Stimulated activated naive CD8-positive, alpha-beta T cell treated with anti-CD3 and anti-CD28 coated beads, Interleukin-15, Interleukin-2, amounts not matched to agents 100 U/mL and 50 U/mL, for 24 hours (primary cell): ENCODE measurements around the gene PDZRN3.

Experiments used
- ATAC-seq: fragments of 150-1000 bp; cut with Tn5 transposase; one replicate; pipeline ENCODE4 v1.10.0; 2021
- DNase-seq: peaks from one replicate; pipeline ENCODE4 v3.0.0; 2021

PDZRN3 gene

DNA sequence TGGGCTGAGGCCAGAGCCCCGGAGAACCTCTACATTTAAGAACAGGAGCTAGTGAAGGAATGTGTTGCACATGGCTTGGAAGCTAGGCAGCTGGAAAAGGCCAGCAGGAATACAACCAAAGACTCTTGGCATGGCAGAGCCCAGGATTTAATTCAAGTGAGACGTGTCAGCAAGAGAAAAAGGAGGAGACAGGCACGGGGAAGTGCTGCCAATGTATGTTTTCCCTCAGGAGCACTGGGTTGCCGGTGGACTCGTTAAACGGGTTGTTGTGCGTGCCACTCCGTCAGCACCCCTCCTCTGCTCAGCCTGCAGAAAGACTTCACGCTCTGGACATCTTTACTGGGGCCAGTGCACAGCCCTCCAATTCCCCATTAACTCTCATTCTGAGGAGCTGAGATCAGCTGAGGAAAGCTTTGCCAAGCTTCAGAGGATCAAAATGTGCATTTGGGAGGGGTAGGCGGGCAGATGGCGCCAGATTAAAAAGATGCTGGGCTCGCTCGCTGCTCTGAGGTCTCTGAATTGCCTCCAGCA, 103.7 kb downstream of the PDZRN3 start:
- ATAC-seq (no peak), DNase-seq (no peak)

DNA sequence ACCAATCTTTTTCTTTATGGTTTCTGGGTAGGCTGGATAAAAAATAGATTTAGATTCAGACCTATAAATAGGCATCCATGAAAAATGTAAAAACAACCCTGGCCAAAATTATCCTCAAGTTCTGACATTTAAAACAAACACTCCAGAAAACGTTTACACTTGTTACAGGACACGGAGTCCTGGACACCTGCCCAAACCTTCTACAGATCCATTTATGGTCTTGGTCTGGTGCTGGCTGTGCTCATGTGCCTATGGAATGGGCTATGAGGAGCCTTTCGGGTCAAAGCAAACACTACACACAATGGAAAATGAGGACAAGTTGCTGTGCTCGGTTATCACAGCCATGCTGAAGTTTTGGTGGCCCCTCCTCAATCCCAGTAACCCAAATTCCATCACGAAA, 108.1 kb downstream of the PDZRN3 start:
- DNase-seq (no peak), ATAC-seq (no peak)

DNA sequence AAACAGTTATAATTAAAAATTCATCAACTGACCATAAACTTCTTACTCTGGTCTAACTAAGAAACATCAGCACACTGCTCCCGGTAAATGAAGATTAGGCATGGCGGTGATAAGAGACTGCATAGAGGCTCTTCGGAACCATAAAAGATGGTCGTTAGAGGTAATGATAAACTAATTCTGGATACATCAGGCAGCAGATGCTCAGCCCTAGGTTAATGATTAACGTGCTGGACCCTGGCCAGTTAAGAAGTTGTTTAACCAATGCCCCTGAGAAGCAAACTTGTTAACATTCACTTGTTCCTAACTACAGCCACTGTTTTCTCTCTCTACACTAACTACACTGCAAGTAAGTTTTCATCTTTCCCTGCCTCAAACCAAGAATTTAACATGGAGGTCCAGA, 111.5 kb downstream of the PDZRN3 start:
- ATAC-seq (no peak), DNase-seq (no peak)

DNA sequence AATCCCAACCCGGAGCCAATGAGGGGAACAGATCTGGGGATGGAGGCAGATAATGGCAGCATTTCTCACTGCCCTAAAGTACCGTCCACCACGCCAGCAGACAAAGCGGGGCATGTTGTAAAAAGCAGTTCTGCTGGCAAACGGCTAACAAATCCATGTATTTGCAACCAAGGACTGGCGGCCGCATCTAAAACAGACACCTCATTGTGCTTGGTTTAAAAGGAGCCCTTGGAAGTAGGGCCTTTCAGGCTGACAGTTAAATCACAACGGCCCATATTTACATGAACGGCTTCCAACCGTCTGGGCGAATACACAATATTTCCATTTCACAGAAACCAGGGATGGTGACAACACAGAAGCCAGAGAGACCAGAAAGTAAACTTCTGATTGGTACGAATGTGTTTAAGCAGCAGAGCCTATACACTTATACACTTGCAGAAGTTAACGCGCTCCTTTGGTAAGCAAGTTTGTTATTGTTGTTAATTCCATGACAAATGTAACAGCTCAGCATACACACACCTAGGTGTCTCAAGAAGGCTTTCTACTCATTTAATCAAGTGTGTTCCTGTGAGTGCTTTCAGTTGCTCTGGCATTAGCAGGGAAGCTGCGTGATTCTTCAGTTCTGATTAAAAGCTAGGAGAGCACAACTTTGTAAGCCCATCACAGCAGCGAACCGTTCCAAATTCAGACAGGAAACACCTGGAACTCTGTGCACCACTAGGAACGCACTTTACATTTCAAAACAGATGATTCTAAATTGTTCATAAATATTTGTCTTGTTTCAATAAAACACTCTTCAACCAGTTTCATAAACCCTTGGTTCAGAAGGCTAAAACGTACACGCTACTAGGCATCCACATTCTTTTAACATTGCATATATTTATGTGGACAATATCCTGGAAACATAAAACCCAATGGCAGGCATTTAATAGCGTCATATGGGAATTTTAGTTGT, 112.9 kb downstream of the PDZRN3 start:
- DNase-seq, result no peak
- ATAC-seq, result no peak

DNA sequence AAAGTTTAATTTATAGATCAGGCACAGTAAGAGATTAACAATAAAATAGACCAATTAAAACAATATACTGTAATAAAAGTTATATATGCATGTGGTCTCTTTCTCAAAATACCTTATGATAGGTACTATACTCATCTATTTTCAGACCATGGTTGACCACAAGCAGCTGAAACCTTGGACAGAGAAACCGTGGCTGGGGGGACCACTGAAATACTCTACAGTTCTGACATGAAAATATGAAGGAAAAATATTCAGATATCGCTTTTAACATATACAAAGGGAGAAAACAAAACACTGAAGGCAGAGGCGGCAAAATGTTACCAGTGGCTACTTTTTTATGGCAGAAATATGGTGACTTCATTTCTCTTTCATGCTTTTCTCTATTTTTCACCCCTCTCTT, 114.0 kb downstream of the PDZRN3 start:
- no peak for DNase-seq
- no peak for ATAC-seq

DNA sequence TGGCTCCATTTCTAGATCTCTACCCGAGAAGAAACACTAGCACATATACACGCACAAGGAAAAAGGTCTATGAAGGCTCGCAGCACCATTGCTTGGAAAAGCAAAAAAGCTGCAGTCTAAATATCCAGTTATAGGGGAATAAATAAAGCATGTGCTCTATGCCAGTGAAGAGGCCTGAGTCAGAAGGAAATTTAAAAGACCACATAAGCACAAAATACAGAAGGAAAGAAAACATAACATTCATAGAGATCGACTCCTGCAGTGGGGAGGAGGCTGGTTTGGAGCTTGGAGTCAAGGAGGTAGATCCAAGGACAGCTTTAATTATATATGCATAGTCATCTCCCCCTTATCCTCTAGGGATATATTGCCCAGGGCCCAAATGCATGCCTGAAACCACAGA, 114.4 kb downstream of the PDZRN3 start:
- ATAC-seq, result no peak
- no peak for DNase-seq

DNA sequence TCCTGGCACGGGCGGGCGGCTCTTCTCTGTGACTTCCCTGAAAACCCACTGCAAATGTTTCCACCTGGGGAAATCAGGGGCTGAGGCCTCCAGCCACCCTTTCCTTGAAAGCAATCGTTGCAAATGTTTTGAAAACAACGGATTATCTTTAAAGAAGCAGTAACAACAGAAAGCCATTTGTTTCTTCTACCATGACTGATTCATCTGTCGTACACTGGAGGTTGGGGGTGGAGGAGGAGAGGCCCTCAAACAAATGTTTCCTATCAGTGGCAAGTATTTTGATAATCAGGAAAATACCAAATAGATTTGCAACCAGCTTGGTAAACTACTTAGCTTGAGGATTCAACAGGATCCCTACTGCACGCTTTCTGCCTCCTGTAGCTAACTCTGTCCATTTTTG, 114.9 kb downstream of the PDZRN3 start:
- DNase-seq (no peak), ATAC-seq (no peak)

DNA sequence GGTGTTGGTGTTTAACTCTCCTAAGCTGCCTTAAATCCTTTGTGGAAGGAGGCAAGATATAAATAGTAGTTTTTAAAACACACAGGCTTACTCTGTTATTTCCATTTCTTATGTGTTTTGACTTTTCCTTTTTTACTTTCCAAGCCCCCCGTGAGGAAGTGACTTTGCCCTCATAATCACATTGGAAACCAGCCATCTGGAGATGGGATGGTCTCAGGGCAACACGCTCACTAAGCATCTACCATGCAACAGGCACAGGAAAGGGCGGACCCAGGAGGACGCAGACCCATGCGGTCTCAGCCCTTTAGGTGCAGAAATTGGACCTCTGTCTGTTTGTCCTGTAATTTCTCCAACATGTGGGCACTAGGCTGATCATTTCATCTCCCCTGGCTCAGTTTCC, 115.7 kb downstream of the PDZRN3 start:
- DNase-seq (no peak), ATAC-seq (no peak)

DNA sequence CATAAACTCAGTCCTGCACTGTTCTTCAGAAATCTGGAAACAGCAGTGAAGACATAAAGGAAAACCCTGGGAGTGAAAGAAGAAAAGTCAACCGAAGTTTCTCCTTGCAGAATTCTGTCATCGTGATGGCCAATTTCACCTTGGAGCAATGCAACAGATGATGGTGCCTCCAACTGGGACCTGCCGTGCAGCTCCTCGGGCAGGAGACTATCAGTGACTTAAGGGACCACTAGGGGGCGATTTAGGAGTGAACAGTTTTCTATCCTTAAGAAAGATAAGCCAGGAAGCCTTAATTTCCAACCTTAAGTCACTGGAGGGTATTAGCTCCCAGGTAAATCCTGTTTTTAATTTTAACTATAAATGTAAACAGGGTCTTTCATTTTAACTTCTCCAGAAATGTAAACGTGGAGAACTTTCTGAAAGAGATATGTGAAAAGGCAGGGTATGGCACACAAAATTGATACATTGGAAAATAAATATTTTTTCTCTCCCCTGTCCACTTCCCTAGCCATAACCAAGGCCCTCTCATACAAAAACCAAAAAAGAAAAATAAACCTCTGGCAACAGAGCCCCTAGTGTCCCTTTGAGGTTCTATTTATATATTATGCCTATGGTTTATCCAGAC, 116.3 kb downstream of the PDZRN3 start:
- peak; percentile 35 for DNase-seq
- ATAC-seq, result no peak

DNA sequence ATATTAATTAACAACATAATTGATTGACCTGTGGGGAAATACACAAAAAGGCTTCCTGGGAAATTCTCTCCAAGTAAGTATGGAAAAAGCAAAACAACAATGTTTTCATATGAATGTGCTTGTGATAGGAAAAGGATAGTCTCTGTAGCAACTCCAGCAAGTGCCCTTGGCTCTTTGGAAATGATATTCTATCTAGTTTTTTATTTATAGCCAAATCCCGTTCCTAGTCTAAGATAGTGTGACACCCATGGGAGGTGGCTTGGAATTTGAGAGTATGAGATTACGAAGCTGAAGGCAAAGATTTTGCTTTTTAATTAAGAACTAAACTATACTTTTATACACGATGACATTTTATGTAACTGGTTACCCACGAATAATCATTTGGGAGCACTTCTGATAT, 119.9 kb downstream of the PDZRN3 start:
- ATAC-seq (no peak), DNase-seq (no peak)

DNA sequence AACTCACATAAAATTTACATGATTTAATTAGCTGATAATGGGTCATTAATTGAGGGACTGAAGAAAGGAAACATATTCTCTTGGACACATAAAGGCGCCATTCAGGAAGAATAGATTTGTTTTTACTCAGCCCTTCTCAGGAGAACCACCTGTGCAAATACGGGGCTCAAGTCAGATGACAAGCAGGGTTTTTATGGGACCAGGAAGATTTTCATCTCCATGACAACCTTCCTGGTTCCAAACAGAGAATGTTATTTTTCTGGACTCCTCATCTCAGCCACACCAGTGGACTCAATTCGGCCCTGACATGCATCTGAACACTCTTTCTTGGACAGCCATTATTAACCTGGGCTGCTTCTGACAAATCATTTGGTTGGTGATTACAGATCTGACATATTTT, 120.5 kb downstream of the PDZRN3 start:
- ATAC-seq, result no peak
- no peak for DNase-seq

DNA sequence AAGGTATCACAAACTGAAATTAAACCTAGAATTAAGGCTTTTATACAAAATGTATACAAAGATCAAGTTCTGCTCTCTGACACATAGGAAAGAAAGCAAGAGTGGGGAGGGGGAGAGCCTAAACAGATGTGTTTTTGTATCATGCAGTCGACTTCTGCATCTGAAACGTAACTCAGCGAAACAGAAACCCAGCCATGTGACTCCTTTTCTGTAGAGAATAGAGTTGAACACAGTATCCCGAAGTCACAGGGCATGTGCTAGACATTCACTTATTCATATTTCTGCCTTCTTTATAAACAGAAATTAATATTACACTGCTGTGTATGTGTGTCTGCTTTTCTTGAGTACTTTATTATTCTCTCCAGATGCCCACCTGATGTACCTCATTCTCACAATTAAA, 121.0 kb downstream of the PDZRN3 start:
- ATAC-seq (no peak), DNase-seq (no peak)

DNA sequence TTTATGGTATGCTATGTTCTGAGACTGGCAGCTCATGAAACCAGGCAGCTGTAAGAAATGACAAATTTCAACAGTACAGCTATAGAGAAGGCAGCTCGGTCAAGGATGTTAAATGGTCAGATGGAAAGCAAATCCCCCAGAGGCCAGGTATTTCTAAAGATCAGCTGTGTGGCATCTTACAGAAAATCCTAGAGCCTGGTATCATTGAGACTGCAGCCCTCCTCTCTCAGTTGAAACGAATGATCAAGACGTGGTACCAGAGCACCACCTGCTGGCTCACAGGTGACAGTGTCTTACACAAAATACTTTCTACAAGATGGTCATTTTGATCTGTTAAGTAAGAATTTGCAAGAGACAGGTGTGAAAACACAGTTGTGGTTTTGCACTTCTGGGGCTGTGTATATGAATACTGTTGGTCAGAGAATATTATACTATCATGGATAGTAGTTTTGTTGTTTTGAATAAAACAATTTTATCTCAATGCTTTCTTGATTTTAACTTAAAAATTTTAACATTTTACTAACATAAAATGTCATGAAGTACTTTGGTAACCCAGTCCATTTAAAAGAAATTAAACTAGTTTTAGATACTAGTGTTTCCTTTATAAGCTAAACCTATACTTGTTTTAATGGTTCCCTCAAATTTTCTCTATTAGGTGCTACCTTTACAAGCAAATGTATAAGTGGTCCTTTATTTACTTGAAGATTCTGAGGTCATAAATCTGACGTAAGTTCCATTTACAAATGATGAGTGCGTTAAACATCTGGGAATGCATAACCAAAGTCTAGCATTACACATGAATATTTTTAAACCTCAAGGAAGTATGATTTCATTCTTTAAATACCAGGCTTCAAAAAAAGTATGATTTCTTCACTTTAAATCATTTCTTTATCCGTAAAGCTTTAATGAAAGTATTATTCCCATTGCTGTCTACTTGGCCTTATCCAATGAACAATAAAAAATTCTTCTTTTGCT, 121.8 kb downstream of the PDZRN3 start:
- DNase-seq (peak; percentile 55), ATAC-seq (no peak)

DNA sequence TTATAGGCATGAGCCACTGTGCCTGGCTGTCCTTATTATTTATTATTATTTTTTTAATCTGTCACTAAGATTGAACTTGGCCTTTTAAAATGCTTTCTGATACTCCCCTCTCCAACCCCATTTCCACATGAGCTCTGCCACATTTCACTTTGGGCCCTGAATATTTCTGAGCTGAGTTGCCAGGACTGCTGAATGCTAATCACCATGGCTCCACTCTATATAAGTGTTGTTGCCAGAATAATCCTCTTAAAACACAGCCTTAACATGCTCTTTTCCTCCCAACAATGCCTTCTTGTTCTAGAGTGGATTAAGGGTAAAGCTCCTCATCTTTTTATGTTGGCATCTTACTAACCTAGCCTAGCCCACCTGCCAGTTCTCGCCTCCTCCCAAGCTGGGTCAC, 124.4 kb downstream of the PDZRN3 start:
- ATAC-seq, result no peak

DNA sequence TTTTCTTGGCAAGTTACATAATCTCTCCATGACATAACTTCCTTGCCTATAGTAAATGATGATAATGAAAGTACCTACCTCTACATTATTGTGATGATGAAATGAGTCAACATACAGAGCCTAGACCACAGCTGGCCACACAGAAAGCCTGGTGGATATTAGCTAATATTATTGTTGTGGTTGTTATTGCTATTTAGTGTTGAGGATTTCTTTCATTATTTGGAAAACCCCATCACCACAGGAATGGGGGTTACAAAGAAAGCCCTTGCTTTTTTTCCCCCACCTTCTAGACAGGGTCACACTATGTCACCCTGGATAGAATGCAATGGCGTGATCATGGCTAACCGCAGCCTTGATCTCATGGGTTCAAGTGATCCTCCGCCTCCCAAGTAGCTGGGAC, 125.0 kb downstream of the PDZRN3 start:
- no peak for DNase-seq
- no peak for ATAC-seq

More for the DNA sequence above, 124.4 kb downstream of the PDZRN3 start:
- no peak for DNase-seq

DNA sequence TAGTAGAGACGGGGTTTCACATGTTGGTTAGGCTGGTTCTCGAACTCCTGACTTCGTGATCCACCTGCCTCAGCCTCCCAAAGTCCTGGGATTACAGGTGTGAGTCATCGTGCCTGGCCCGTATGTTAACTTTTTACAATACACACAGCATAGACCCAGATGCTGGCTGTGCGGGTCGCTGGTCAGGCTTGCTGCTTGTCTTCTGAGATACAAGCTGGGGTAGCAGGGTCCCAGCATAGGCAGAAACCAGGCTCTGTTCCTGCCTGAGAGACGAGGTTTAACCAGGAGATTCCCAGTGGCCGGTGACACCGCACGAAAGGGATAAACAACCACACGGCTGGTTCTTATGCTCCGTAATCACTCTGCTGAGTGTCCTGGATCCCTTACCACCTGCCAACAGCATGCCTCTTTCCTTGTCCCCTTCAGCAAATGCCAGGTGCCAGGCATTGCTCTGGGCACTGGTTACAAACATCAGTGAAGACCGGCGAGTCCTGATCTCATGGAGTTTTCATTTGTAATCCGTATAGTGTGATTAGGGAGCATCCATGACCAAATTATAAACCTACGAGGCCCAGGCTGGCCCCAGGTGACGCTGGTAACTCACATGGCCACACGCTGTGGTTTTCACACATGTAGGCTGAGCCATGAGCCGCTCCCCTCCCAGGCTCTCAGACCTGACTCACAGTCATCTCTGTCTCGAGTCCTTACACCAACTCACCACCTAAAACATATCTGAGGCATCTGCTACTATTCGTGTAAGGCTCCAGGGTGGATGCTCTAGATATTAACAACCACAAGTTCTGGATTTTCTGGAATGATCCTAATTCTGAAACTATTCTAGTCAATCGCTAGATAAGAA, 125.7 kb downstream of the PDZRN3 start:
- ATAC-seq, result no peak

DNA sequence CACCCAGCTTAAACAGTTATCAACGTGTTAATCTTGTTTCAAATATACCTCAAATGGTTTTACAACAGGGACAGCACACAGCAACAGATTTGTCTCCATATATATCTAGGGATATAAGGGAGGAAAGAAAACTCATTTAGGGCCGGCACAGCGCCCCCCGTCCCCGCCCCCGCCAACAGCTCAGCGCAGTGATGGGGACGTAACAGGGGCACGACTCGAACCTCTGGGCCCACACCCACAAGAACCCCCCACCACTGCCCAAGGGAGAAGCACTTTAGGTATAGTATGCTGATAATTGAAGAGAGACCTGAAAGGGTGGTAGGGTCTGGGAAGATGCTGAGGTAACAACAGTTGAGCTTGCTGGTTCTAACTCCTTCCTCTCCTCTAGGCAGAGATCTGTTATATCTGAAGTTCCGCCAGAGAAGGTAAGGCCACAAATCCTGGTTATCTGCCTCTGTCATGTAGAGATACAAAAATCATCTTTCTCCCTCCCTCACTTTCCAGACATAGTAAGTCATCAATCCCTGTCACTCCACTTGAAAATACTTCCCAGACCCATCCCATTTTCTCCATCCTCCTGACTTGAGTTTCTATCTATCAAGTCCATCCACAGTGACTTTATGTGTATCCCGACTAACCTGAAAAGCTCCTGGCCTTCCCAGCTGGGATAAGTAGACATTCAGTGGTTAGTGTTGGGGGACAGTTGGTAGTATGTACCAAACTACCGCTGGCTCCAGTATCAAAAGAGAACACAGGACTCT, 126.9 kb downstream of the PDZRN3 start:
- DNase-seq (no peak), ATAC-seq (no peak)

More for the DNA sequence above, 125.7 kb downstream of the PDZRN3 start:
- DNase-seq, result no peak

DNA sequence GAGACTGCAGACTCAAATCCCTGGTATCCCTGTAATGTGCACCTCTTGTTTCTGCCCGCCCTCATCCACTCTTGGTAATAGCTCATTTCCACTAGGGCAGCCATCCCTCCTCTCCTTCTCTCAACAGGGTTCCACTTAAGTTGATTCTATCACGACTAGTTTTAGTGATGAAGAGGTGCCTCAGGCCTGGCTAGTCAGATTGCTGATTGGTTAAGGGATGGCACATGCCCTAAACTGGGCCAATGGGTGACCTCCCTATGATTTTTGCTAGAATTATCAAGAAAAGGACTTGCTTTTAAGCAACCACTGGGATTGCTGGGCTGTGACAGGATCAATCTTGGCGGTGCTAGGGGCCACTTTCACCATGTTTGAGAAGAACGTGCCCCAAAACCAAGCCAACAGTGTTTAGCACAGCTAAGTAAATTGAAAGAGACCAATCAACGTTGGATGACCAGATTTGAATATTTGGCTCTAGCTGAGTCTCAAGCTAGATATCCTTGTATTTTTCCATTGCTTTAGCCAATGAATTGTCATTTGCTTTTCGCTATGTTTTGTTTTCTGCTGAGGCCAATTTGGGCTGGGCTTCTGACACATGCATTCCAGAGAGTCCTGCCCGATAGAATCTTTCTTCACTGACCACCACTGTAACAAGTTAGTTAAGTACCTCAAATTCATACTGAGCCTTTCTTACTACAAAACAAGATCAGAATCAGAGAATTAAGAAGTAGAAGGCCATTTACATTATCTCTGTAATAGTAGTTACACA, 131.0 kb downstream of the PDZRN3 start:
- ATAC-seq (no peak), DNase-seq (no peak)

DNA sequence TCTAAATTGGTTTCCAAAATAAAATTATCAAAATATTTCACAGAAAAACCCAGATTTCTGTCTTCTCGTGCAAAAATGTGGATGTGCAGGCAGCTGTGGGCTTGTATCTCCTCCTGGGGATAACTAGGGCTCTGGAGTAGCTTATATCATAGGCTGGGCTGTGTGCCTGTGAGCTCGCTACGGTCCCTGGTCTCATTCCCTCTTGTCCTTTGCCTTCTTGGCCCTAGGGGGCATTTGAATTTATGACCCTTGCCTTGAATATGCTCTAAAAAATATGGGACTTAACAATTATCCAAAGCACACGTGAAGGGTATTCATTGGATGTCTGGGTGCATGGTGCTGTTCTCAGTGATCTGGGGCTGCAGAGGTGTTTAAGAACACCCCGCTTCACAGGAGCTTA, 132.6 kb downstream of the PDZRN3 start:
- DNase-seq (no peak), ATAC-seq (no peak)

DNA sequence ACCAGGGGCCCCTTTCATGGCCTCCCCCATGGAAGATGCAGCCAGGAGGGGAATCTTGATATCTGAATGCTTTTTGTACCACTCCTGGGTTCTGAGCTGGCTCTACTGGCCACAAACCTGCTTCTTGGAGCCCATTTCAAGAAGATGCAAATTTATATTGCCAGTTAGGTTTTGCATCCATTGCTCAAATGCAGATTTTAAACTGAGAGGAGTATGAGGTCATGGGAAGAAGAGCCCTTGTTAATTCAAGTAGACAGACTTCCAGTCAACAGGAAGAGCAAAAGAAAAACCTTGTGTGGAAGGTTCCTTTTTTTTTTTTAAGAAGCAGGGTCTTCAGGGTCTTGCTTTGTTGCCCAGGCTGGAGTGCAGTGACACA, 133.5 kb downstream of the PDZRN3 start:
- ATAC-seq (no peak), DNase-seq (no peak)
